Vagina (tissue), 2 donors: ENCODE measurements around the gene MTHFD1L.

Experiments used
- CTCF ChIP-seq, 3 experiments: fragments of 450-650 bp in 2 of 3; fragments of 200-600 bp in 1 of 3; sonication (generic) in 1 of 3; IDR thresholded peaks; one replicate each; pipeline ENCODE4 v1.5.1; 2017 to 2019; ENCODE audit warnings: antibody characterized with exemption in 3 of 3, mild to moderate bottlenecking in 2 of 3, moderate library complexity in 2 of 3
- POLR2A ChIP-seq, 2 donors: fragments of 450-650 bp; IDR thresholded peaks; one replicate each; pipeline ENCODE4 v1.6.1; 2017; ENCODE audit warnings: antibody characterized with exemption in 2 of 2, mild to moderate bottlenecking in 2 of 2, moderate library complexity in 2 of 2
- POLR2AphosphoS5 ChIP-seq, 2 donors: sonication (generic); formaldehyde crosslinking; IDR thresholded peaks; one replicate each; pipeline ENCODE4 v1.9.0; 2017; ENCODE audit warnings: antibody characterized with exemption in 2 of 2, mild to moderate bottlenecking in 2 of 2, low read depth in 1 of 2; ENCODE audit not compliant: insufficient read depth in 1 of 2

DNA sequence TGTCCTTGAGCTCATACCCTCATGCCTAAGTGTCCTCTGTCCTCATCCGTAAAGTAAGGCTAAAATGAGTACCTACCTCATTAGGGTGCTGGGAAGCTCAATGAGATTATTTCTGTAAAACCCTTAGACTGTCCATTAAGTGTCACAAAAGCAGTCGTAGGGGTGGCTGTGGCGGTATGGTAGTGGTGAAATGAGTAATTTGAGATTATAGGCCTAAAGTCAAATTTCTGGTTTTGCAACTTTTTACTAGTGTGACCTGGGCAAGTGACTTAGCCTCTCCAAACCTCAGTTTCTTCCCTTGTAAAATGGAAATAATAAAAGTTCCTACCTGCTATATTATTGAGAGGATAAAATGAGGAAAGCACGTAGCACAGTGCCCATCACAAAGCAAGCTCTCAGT lies 226.1 kb downstream of the MTHFD1L start:
- TF ChIP-seq CTCF (IDR thresholded peaks at IDR 0.05) (no peak), POLR2AphosphoS5 (IDR thresholded peaks at IDR 0.05; ENCODE audit: insufficient read depth in 1 of 2, low read depth in 1 of 2) (no peak), POLR2A (IDR thresholded peaks at IDR 0.05) (no peak)
